WTC11 (cell line): ENCODE data around the gene TMEM143. TPM values are rescaled to one million over a fixed set of nuclear protein-coding genes. Genes with fewer than 3 reads are reported as not detected.

ENCODE experiments used
- ATAC-seq: fragments of 200-7000 bp; cut with Tn5 transposase; 2 replicates; pipeline ENCODE4 v1.10.0; 2021; ENCODE audit warnings: mild to moderate bottlenecking, moderate library complexity
- CTCF ChIA-PET: fragments of 300-600 bp; sonication (Branson Sonifier 250); formaldehyde crosslinking; loops from one replicate; lab custom pipeline; 2021; ENCODE audit warnings: antibody characterized with exemption; lab: Charles Lee
- POLR2A ChIA-PET: fragments of 350-600 bp; sonication (Branson Sonifier 250); formaldehyde crosslinking; loops from one replicate; lab custom pipeline; 2021; ENCODE audit warnings: antibody characterized with exemption; lab: Charles Lee
- DNase-seq: peaks from one replicate; pipeline ENCODE4 v3.0.0; 2021; ENCODE audit warnings: low spot score
- H3K27ac Mint-ChIP-seq: 2 replicates; pipeline ENCODE4 v1.8.0; 2021; ENCODE audit warnings: mixed read lengths
- H3K27me3 Mint-ChIP-seq: 2 replicates; pipeline ENCODE4 v1.8.0; 2021; ENCODE audit warnings: low read depth, mild to moderate bottlenecking, moderate library complexity, mixed read lengths
- H3K36me3 Mint-ChIP-seq: 2 replicates; pipeline ENCODE4 v1.8.0; 2021; ENCODE audit warnings: mixed read lengths
- H3K4me1 Mint-ChIP-seq: 2 replicates; pipeline ENCODE4 v1.8.0; 2022; ENCODE audit warnings: mixed read lengths
- H3K4me3 Mint-ChIP-seq: 2 replicates; pipeline ENCODE4 v1.8.0; 2021; ENCODE audit warnings: mild to moderate bottlenecking, moderate library complexity, mixed read lengths
- H3K9me3 Mint-ChIP-seq: 2 replicates; pipeline ENCODE4 v1.8.0; 2021; ENCODE audit warnings: mixed read lengths
- EMX1 ChIP-seq: fragments of 250-450 bp; sonication (Bioruptor Pico); IDR thresholded peaks from 2 replicates; pipeline ENCODE4 v1.8.0; 2021; ENCODE audit warnings: mild to moderate bottlenecking
- MXD4 ChIP-seq: fragments of 250-450 bp; sonication (Bioruptor Pico); IDR thresholded peaks from 2 replicates; pipeline ENCODE4 v1.8.0; 2021; ENCODE audit warnings: mild to moderate bottlenecking, moderate library complexity, borderline replicate concordance
- MYBL2 ChIP-seq: sonication (generic); formaldehyde crosslinking; IDR thresholded peaks from 2 replicates; pipeline ENCODE4 v1.8.1; 2023; ENCODE audit warnings: mild to moderate bottlenecking, moderate library complexity, missing genetic modification reagents
- NFATC4 ChIP-seq: fragments of 250-450 bp; sonication (Bioruptor Pico); IDR thresholded peaks from 2 replicates; pipeline ENCODE4 v1.9.0; 2021; ENCODE audit warnings: mild to moderate bottlenecking
- NFYB ChIP-seq: sonication (generic); formaldehyde crosslinking; conservative IDR thresholded peaks from 2 replicates; pipeline ENCODE4 v1.8.0; 2022; ENCODE audit warnings: low read depth, missing genetic modification reagents
- RELA ChIP-seq: sonication (generic); formaldehyde crosslinking; IDR thresholded peaks from 2 replicates; pipeline ENCODE4 v1.8.1; 2022; ENCODE audit warnings: missing genetic modification reagents, mild to moderate bottlenecking, borderline replicate concordance
- RORB ChIP-seq: fragments of 250-450 bp; sonication (Bioruptor Pico); IDR thresholded peaks from 2 replicates; pipeline ENCODE4 v1.9.0; 2021; ENCODE audit warnings: mild to moderate bottlenecking
- TCF7 ChIP-seq: sonication (generic); formaldehyde crosslinking; IDR thresholded peaks from 2 replicates; pipeline ENCODE4 v1.8.0; 2022; ENCODE audit warnings: mild to moderate bottlenecking, low read depth, missing genetic modification reagents, moderate library complexity
- TP53 ChIP-seq: sonication (generic); formaldehyde crosslinking; IDR thresholded peaks from 2 replicates; pipeline ENCODE4 v1.8.1; 2023; ENCODE audit warnings: mild to moderate bottlenecking, missing genetic modification reagents
- ZBTB21 ChIP-seq: sonication (generic); formaldehyde crosslinking; IDR thresholded peaks from 2 replicates; pipeline ENCODE4 v1.8.1; 2023; ENCODE audit warnings: mild to moderate bottlenecking, missing genetic modification reagents, borderline replicate concordance
- ZNF219 ChIP-seq: sonication (generic); formaldehyde crosslinking; IDR thresholded peaks from 2 replicates; pipeline ENCODE4 v1.8.0; 2023; ENCODE audit warnings: missing genetic modification reagents, mild to moderate bottlenecking, borderline replicate concordance
- ZNF416 ChIP-seq: fragments of 250-450 bp; sonication (Bioruptor Pico); IDR thresholded peaks from 2 replicates; pipeline ENCODE4 v1.9.0; 2021; ENCODE audit warnings: mild to moderate bottlenecking, inconsistent platforms
- ZNF671 ChIP-seq: fragments of 250-450 bp; sonication (Bioruptor Pico); IDR thresholded peaks from 2 replicates; pipeline ENCODE4 v1.8.0; 2021; ENCODE audit warnings: mild to moderate bottlenecking
- total RNA-seq: library from RNA; stranded (reverse); gene quantifications from 3 replicates; pipeline ENCODE4 v1.2.3, GENCODE V29; 2021
- TF ChIP-seq, protein P1 (sequence below): sonication (generic); formaldehyde crosslinking; IDR thresholded peaks from 2 replicates; pipeline ENCODE4 v1.8.0; 2023; ENCODE audit warnings: missing genetic modification reagents, mild to moderate bottlenecking, borderline replicate concordance
- TF ChIP-seq, protein P2 (sequence below): sonication (generic); formaldehyde crosslinking; conservative IDR thresholded peaks from 2 replicates; pipeline ENCODE4 v1.8.1; 2022; ENCODE audit warnings: mild to moderate bottlenecking, missing genetic modification reagents
- TF ChIP-seq, protein P3 (sequence below): fragments of 250-450 bp; sonication (Bioruptor Pico); IDR thresholded peaks from 2 replicates; pipeline ENCODE4 v1.9.0; 2021; ENCODE audit warnings: mild to moderate bottlenecking
- TF ChIP-seq, protein P4 (sequence below): sonication (generic); formaldehyde crosslinking; IDR thresholded peaks from 2 replicates; pipeline ENCODE4 v1.8.0; 2022; ENCODE audit warnings: mild to moderate bottlenecking, missing genetic modification reagents
- TF ChIP-seq, protein P5 (sequence below): sonication (generic); formaldehyde crosslinking; IDR thresholded peaks from 2 replicates; pipeline ENCODE4 v1.8.1; 2023; ENCODE audit warnings: mild to moderate bottlenecking, missing genetic modification reagents
- TF ChIP-seq, protein P6 (sequence below): sonication (generic); formaldehyde crosslinking; IDR thresholded peaks from 2 replicates; pipeline ENCODE4 v1.8.1; 2022; ENCODE audit warnings: low read depth, mild to moderate bottlenecking, moderate library complexity, missing genetic modification reagents, borderline replicate concordance
- TF ChIP-seq, protein P7 (sequence below): sonication (generic); formaldehyde crosslinking; IDR thresholded peaks from 2 replicates; pipeline ENCODE4 v1.8.1; 2023; ENCODE audit warnings: mild to moderate bottlenecking, missing genetic modification reagents, moderate library complexity

The TMEM143 gene
- total RNA-seq, 1 experiment from 2014 or later, result 20.2 TPM

DNA sequence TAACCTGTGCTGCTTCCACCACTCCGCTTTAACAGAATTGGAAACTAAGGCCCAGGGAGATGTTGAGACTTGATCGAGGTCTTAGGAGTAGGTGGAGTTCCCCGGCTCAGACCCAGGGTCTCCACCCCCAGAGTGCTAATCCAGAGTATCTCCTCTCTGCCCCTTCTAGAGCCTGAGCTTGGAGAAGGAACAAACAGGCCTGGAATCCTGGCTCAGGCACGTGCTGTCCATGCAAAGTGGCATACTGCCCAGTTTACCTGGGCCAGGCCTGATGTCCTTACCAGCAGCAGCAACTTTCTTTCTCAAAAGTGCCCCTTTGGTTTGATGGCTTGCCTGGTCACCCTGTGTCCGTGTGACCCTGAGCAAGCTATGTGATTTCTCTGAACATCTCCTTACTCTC, 4.1 kb upstream of the TMEM143 start:
- peaks cover 9% of the 10 kb centered on the region for H3K4me1 Mint-ChIP-seq
- no peak overlapping the region for H3K4me3 Mint-ChIP-seq
- ChIA-PET CTCF (interaction anchor here (1.2 to 1.8 kb wide), 2 partner anchors 17 to 23 kb away, joined by 6 to 7 read pairs; partner anchors contain the start of gene KDELR1), POLR2A (no interaction called here)
- no peak for ATAC-seq
- H3K36me3 Mint-ChIP-seq, result no peaks in the 10 kb centered on the region
- DNase-seq, result no peak
- H3K27me3 Mint-ChIP-seq, result peaks cover 26% of the 10 kb centered on the region
- no peaks in the 10 kb centered on the region for H3K9me3 Mint-ChIP-seq
- TF ChIP-seq, protein P1, sequence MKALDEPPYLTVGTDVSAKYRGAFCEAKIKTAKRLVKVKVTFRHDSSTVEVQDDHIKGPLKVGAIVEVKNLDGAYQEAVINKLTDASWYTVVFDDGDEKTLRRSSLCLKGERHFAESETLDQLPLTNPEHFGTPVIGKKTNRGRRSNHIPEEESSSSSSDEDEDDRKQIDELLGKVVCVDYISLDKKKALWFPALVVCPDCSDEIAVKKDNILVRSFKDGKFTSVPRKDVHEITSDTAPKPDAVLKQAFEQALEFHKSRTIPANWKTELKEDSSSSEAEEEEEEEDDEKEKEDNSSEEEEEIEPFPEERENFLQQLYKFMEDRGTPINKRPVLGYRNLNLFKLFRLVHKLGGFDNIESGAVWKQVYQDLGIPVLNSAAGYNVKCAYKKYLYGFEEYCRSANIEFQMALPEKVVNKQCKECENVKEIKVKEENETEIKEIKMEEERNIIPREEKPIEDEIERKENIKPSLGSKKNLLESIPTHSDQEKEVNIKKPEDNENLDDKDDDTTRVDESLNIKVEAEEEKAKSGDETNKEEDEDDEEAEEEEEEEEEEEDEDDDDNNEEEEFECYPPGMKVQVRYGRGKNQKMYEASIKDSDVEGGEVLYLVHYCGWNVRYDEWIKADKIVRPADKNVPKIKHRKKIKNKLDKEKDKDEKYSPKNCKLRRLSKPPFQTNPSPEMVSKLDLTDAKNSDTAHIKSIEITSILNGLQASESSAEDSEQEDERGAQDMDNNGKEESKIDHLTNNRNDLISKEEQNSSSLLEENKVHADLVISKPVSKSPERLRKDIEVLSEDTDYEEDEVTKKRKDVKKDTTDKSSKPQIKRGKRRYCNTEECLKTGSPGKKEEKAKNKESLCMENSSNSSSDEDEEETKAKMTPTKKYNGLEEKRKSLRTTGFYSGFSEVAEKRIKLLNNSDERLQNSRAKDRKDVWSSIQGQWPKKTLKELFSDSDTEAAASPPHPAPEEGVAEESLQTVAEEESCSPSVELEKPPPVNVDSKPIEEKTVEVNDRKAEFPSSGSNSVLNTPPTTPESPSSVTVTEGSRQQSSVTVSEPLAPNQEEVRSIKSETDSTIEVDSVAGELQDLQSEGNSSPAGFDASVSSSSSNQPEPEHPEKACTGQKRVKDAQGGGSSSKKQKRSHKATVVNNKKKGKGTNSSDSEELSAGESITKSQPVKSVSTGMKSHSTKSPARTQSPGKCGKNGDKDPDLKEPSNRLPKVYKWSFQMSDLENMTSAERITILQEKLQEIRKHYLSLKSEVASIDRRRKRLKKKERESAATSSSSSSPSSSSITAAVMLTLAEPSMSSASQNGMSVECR (CRISPR knock-in tag), result no peak
- TF ChIP-seq, protein P2, sequence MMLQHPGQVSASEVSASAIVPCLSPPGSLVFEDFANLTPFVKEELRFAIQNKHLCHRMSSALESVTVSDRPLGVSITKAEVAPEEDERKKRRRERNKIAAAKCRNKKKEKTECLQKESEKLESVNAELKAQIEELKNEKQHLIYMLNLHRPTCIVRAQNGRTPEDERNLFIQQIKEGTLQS (CRISPR knock-in tag), result no peak
- TF ChIP-seq, protein P3, sequence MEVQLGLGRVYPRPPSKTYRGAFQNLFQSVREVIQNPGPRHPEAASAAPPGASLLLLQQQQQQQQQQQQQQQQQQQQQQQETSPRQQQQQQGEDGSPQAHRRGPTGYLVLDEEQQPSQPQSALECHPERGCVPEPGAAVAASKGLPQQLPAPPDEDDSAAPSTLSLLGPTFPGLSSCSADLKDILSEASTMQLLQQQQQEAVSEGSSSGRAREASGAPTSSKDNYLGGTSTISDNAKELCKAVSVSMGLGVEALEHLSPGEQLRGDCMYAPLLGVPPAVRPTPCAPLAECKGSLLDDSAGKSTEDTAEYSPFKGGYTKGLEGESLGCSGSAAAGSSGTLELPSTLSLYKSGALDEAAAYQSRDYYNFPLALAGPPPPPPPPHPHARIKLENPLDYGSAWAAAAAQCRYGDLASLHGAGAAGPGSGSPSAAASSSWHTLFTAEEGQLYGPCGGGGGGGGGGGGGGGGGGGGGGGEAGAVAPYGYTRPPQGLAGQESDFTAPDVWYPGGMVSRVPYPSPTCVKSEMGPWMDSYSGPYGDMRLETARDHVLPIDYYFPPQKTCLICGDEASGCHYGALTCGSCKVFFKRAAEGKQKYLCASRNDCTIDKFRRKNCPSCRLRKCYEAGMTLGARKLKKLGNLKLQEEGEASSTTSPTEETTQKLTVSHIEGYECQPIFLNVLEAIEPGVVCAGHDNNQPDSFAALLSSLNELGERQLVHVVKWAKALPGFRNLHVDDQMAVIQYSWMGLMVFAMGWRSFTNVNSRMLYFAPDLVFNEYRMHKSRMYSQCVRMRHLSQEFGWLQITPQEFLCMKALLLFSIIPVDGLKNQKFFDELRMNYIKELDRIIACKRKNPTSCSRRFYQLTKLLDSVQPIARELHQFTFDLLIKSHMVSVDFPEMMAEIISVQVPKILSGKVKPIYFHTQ (CRISPR knock-in tag), result no peak
- TF ChIP-seq MXD4 (CRISPR knock-in tag), result no peak
- TF ChIP-seq, protein P4, sequence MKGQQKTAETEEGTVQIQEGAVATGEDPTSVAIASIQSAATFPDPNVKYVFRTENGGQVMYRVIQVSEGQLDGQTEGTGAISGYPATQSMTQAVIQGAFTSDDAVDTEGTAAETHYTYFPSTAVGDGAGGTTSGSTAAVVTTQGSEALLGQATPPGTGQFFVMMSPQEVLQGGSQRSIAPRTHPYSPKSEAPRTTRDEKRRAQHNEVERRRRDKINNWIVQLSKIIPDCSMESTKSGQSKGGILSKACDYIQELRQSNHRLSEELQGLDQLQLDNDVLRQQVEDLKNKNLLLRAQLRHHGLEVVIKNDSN (CRISPR knock-in tag), result no peak
- H3K27ac Mint-ChIP-seq, result no peak overlapping the region

DNA sequence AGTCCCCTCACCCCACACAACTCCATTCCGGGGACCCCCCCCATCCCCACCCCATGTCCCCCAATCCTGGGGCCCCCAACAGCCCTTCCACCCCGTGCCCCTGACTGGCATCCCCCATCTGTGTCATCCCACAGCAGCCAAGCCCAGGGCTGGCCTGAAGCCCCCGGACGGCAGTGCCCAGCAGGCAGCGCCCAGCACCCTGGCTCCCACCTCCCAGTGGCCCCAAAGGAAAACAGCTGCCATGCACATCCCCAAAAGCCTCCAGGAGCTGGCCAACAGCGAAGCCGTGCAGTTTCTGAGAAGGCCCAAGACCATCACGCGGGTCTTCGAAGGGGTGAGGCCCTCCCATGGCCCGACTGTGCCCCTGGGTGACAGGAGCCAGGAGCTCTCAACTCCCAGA, 1.9 kb upstream of the TMEM143 start:
- Mint-ChIP-seq H3K27ac (no peak overlapping the region), H3K36me3 (peaks cover 4% of the 10 kb centered on the region; the same call in 1 of the 2 replicates), H3K27me3 (peaks cover 19% of the 10 kb centered on the region), H3K4me1 (peaks cover 9% of the 10 kb centered on the region), H3K4me3 (no peak overlapping the region), H3K9me3 (no peaks in the 10 kb centered on the region)
- CTCF ChIA-PET, result interaction anchor here (1.2 to 4.8 kb wide), 2 partner anchors 26 to 44 kb away, joined by 3 to 80 read pairs; partner anchors contain the start of gene KDELR1
- DNase-seq (no peak), ATAC-seq (no peak)
- POLR2A ChIA-PET, result interaction anchor here (2.1 kb wide), 1 partner anchor 26 kb away, joined by 15 read pairs; the partner anchor contains the start of gene KDELR1
- TF ChIP-seq EMX1 (CRISPR knock-in tag) (no peak), MYBL2 (CRISPR knock-in tag) (no peak), RORB (CRISPR knock-in tag) (no peak), TP53 (CRISPR knock-in tag) (no peak), RELA (CRISPR knock-in tag) (no peak), NFYB (CRISPR knock-in tag) (no peak), TCF7 (CRISPR knock-in tag) (no peak), ZNF416 (no peak), ZNF219 (no peak), ZNF671 (CRISPR knock-in tag) (no peak), NFATC4 (CRISPR knock-in tag) (no peak), ZBTB21 (CRISPR knock-in tag) (no peak)
- TF ChIP-seq, protein P5, sequence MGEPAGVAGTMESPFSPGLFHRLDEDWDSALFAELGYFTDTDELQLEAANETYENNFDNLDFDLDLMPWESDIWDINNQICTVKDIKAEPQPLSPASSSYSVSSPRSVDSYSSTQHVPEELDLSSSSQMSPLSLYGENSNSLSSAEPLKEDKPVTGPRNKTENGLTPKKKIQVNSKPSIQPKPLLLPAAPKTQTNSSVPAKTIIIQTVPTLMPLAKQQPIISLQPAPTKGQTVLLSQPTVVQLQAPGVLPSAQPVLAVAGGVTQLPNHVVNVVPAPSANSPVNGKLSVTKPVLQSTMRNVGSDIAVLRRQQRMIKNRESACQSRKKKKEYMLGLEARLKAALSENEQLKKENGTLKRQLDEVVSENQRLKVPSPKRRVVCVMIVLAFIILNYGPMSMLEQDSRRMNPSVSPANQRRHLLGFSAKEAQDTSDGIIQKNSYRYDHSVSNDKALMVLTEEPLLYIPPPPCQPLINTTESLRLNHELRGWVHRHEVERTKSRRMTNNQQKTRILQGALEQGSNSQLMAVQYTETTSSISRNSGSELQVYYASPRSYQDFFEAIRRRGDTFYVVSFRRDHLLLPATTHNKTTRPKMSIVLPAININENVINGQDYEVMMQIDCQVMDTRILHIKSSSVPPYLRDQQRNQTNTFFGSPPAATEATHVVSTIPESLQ (CRISPR knock-in tag), result no peak
- TF ChIP-seq, protein P6, sequence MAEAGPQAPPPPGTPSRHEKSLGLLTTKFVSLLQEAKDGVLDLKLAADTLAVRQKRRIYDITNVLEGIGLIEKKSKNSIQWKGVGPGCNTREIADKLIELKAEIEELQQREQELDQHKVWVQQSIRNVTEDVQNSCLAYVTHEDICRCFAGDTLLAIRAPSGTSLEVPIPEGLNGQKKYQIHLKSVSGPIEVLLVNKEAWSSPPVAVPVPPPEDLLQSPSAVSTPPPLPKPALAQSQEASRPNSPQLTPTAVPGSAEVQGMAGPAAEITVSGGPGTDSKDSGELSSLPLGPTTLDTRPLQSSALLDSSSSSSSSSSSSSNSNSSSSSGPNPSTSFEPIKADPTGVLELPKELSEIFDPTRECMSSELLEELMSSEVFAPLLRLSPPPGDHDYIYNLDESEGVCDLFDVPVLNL (CRISPR knock-in tag), result no peak
- TF ChIP-seq, protein P7, sequence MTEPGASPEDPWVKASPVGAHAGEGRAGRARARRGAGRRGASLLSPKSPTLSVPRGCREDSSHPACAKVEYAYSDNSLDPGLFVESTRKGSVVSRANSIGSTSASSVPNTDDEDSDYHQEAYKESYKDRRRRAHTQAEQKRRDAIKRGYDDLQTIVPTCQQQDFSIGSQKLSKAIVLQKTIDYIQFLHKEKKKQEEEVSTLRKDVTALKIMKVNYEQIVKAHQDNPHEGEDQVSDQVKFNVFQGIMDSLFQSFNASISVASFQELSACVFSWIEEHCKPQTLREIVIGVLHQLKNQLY (CRISPR knock-in tag), result no peak
